ENCODE measurements around the gene ERP44. TPM values are rescaled to one million over a fixed set of nuclear protein-coding genes. Genes with fewer than 3 reads are reported as not detected.

ERP44 gene
- total RNA-seq, 1 donor from 2014 or later, result 15.6 TPM

- no peaks in the 10 kb centered on the region for H3K27me3 ChIP-seq (ENCODE audit: low read depth)
- no peak overlapping the region for H3K27ac ChIP-seq (replicated peaks)
- H3K4me1 ChIP-seq, result no peaks in the 10 kb centered on the region
- intact Hi-C loops (cut with micrococcal nuclease), result no loop called here
- no peaks in the 10 kb centered on the region for H3K9me3 ChIP-seq (replicated peaks)
- no peak overlapping the region for H3K4me3 ChIP-seq
- TF ChIP-seq CTCF (IDR thresholded peaks at IDR 0.05; ENCODE audit: borderline replicate concordance), result no peak
- no peak for DNase-seq
- peaks cover 14% of the 10 kb centered on the region for H3K36me3 ChIP-seq
These were observed 33.2 kb upstream of the ERP44 start for GRCh38 chr9:100131875-100132430.

- Histone ChIP-seq H3K4me1 (no peaks in the 10 kb centered on the region), H3K36me3 (peaks cover 14% of the 10 kb centered on the region), H3K4me3 (no peak overlapping the region), H3K27me3 (ENCODE audit: low read depth) (no peaks in the 10 kb centered on the region), H3K27ac (replicated peaks) (no peak overlapping the region), H3K9me3 (replicated peaks) (no peaks in the 10 kb centered on the region)
- TF ChIP-seq CTCF (IDR thresholded peaks at IDR 0.05; ENCODE audit: borderline replicate concordance), result no peak
- intact Hi-C loops (cut with micrococcal nuclease), result no loop called here
- DNase-seq, result no peak
These were observed 32.4 kb upstream of the ERP44 start for GRCh38 chr9:100131216-100131615.

- Histone ChIP-seq H3K4me3 (no peak overlapping the region), H3K9me3 (replicated peaks) (no peaks in the 10 kb centered on the region), H3K27me3 (ENCODE audit: low read depth) (no peaks in the 10 kb centered on the region), H3K4me1 (no peaks in the 10 kb centered on the region), H3K27ac (replicated peaks) (no peak overlapping the region), H3K36me3 (peaks cover 14% of the 10 kb centered on the region)
- intact Hi-C loops (cut with micrococcal nuclease), result no loop called here
- DNase-seq, result no peak
- TF ChIP-seq CTCF (IDR thresholded peaks at IDR 0.05; ENCODE audit: borderline replicate concordance), result no peak
These were observed 31.0 kb upstream of the ERP44 start for GRCh38 chr9:100129772-100130171.

GRCh38 chr9:100126423-100126822 lies 27.6 kb upstream of the ERP44 start:
- TF ChIP-seq CTCF (IDR thresholded peaks at IDR 0.05; ENCODE audit: borderline replicate concordance), result no peak

GRCh38 chr9:100125910-100126309 lies 27.1 kb upstream of the ERP44 start:
- DNase-seq, result no peak
- intact Hi-C loops (cut with micrococcal nuclease), result no loop called here
- no peaks in the 10 kb centered on the region for H3K27me3 ChIP-seq (ENCODE audit: low read depth)
- no peak for TF ChIP-seq CTCF (IDR thresholded peaks at IDR 0.05; ENCODE audit: borderline replicate concordance)
- H3K4me1 ChIP-seq, result no peaks in the 10 kb centered on the region
- H3K9me3 ChIP-seq (replicated peaks), result no peaks in the 10 kb centered on the region
- H3K27ac ChIP-seq (replicated peaks), result no peak overlapping the region
- no peak overlapping the region for H3K4me3 ChIP-seq
- H3K36me3 ChIP-seq, result peaks cover 13% of the 10 kb centered on the region

More at GRCh38 chr9:100126423-100126822, 27.6 kb upstream of the ERP44 start:
- Histone ChIP-seq H3K27me3 (ENCODE audit: low read depth) (no peaks in the 10 kb centered on the region), H3K4me3 (no peak overlapping the region), H3K27ac (replicated peaks) (no peak overlapping the region), H3K4me1 (no peaks in the 10 kb centered on the region), H3K36me3 (peaks cover 7% of the 10 kb centered on the region), H3K9me3 (replicated peaks) (no peaks in the 10 kb centered on the region)
- DNase-seq, result no peak
- intact Hi-C loops (cut with micrococcal nuclease), result no loop called here

Data from left ventricle myocardium inferior (tissue), 1 donor.